Sigmoid colon (tissue), 4 donors: ENCODE measurements around the gene ASTL.

Experiments
- CTCF ChIP-seq, 4 experiments: fragments of 450-650 bp in 3 of 4; fragments of 200-600 bp in 1 of 4; IDR thresholded peaks; one replicate each; pipeline ENCODE4 v1.5.1; 2016 to 2019; ENCODE audit warnings: antibody characterized with exemption in 4 of 4, mild to moderate bottlenecking in 3 of 4, moderate library complexity in 2 of 4
- POLR2A ChIP-seq, 2 donors: fragments of 450-650 bp; IDR thresholded peaks; one replicate each; pipeline ENCODE4 v1.6.1; 2016; ENCODE audit warnings: antibody characterized with exemption in 2 of 2, mild to moderate bottlenecking in 2 of 2, moderate library complexity in 2 of 2
- POLR2AphosphoS5 ChIP-seq, 4 donors: sonication (generic); formaldehyde crosslinking; IDR thresholded peaks; one replicate each; pipeline ENCODE4 v1.6.1; 2017; ENCODE audit warnings: antibody characterized with exemption in 4 of 4

GRCh38 chr2:96150791-96151594 lies 12.7 kb upstream of the ASTL start:
- no peak for TF ChIP-seq CTCF (IDR thresholded peaks at IDR 0.05)
- TF ChIP-seq POLR2AphosphoS5 (IDR thresholded peaks at IDR 0.05): no peak
- no peak for TF ChIP-seq POLR2A (IDR thresholded peaks at IDR 0.05)
